ENCODE measurements around the gene MOCS3.

GRCh38 chr20:50920997-50921396, 37.6 kb upstream of the MOCS3 start:
- TF ChIP-seq, protein P1, sequence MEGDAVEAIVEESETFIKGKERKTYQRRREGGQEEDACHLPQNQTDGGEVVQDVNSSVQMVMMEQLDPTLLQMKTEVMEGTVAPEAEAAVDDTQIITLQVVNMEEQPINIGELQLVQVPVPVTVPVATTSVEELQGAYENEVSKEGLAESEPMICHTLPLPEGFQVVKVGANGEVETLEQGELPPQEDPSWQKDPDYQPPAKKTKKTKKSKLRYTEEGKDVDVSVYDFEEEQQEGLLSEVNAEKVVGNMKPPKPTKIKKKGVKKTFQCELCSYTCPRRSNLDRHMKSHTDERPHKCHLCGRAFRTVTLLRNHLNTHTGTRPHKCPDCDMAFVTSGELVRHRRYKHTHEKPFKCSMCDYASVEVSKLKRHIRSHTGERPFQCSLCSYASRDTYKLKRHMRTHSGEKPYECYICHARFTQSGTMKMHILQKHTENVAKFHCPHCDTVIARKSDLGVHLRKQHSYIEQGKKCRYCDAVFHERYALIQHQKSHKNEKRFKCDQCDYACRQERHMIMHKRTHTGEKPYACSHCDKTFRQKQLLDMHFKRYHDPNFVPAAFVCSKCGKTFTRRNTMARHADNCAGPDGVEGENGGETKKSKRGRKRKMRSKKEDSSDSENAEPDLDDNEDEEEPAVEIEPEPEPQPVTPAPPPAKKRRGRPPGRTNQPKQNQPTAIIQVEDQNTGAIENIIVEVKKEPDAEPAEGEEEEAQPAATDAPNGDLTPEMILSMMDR (IDR thresholded peaks at IDR 0.05; ENCODE audit: low read depth, low read length): no peak
- TF ChIP-seq, protein P2, sequence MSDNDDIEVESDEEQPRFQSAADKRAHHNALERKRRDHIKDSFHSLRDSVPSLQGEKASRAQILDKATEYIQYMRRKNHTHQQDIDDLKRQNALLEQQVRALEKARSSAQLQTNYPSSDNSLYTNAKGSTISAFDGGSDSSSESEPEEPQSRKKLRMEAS (IDR thresholded peaks at IDR 0.05; ENCODE audit: low read depth, low read length): no peak
- TF ChIP-seq POLR2A (IDR thresholded peaks at IDR 0.05; ENCODE audit: extremely low read depth, insufficient read length): no peak

All from NB4 (cell line).